Embryonic facial prominence (tissue), 1 donor: ENCODE results near the gene RAB3GAP2.
"Not testable (repeated sequence)": the region's sequence is repeated elsewhere in the genome, so short reads cannot be mapped to it uniquely, and the experiment has no call there.

Source experiments
- DNase-seq: peaks from one replicate; pipeline ENCODE4 v3.0.0-alpha.2; 2016; ENCODE audit errors: extremely low spot score

The RAB3GAP2 gene, protein sequence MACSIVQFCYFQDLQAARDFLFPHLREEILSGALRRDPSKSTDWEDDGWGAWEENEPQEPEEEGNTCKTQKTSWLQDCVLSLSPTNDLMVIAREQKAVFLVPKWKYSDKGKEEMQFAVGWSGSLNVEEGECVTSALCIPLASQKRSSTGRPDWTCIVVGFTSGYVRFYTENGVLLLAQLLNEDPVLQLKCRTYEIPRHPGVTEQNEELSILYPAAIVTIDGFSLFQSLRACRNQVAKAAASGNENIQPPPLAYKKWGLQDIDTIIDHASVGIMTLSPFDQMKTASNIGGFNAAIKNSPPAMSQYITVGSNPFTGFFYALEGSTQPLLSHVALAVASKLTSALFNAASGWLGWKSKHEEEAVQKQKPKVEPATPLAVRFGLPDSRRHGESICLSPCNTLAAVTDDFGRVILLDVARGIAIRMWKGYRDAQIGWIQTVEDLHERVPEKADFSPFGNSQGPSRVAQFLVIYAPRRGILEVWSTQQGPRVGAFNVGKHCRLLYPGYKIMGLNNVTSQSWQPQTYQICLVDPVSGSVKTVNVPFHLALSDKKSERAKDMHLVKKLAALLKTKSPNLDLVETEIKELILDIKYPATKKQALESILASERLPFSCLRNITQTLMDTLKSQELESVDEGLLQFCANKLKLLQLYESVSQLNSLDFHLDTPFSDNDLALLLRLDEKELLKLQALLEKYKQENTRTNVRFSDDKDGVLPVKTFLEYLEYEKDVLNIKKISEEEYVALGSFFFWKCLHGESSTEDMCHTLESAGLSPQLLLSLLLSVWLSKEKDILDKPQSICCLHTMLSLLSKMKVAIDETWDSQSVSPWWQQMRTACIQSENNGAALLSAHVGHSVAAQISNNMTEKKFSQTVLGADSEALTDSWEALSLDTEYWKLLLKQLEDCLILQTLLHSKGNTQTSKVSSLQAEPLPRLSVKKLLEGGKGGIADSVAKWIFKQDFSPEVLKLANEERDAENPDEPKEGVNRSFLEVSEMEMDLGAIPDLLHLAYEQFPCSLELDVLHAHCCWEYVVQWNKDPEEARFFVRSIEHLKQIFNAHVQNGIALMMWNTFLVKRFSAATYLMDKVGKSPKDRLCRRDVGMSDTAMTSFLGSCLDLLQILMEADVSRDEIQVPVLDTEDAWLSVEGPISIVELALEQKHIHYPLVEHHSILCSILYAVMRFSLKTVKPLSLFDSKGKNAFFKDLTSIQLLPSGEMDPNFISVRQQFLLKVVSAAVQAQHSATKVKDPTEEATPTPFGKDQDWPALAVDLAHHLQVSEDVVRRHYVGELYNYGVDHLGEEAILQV (N-terminal part only)

GRCh38 chr1:220272047-220272840, at the start of gene RAB3GAP2:
RAB3GAP2 (minus strand) TSS chr1:220272453; CDS start chr1:220272337, 116 bp downstream.
- DNase-seq, result peak; percentile 90

DNA sequence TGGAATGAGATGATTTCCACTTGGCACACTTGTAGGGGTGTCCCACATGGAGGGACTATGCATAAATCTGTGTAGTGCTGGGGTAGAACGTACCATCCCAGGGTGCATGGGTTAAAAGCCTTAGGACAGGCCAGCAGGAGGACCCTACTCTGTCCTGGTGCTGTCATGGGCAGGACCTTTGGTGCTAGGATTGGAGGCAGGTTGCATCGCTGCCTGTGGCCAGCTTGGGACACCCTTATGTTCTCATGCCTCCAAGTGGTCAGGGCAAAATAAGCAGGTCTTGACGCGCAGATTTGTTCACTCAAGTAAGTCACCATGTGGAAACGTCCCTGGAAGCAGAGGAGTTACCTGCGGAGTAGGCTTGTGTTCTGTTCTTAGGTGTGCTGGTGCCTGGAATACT, 49.5 kb upstream of the RAB3GAP2 start:
- no peak for DNase-seq

GRCh38 chr1:220320709-220321108, 48.5 kb upstream of the RAB3GAP2 start:
- DNase-seq, result no peak

DNA sequence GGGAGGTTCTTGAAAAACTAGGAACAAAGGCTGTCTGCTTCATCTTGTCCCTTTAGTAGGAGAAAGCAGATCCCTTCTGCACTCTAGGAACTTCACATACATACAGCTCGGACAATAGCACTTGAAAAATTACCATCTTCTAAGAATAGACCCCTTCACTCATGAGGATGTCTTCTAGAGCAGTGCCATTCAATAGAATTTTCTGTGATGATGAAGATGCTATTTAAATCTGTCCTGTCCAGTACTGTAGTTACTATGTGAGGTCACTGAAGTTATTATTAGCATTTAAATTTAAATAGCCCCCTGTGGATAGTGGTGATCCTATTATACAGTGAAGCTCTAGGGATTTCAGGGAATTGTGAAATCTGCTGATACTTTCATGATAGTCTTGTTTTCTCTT, 46.4 kb upstream of the RAB3GAP2 start:
- no peak for DNase-seq

GRCh38 chr1:220317161-220317560, 44.9 kb upstream of the RAB3GAP2 start:
- DNase-seq, result no peak

- DNase-seq, result no peak
These were observed 44.1 kb upstream of the RAB3GAP2 start for GRCh38 chr1:220316305-220316704.

- DNase-seq, result no peak
These were observed 43.0 kb upstream of the RAB3GAP2 start for GRCh38 chr1:220315070-220315839.

GRCh38 chr1:220313576-220313975, 41.3 kb upstream of the RAB3GAP2 start:
- no peak for DNase-seq

- not testable (repeated sequence) for DNase-seq
These were observed 37.9 kb upstream of the RAB3GAP2 start for GRCh38 chr1:220310147-220310546.

GRCh38 chr1:220307607-220308006, 35.4 kb upstream of the RAB3GAP2 start:
- DNase-seq, result no peak

- DNase-seq, result no peak
These were observed 34.1 kb upstream of the RAB3GAP2 start for GRCh38 chr1:220306339-220306738.

DNA sequence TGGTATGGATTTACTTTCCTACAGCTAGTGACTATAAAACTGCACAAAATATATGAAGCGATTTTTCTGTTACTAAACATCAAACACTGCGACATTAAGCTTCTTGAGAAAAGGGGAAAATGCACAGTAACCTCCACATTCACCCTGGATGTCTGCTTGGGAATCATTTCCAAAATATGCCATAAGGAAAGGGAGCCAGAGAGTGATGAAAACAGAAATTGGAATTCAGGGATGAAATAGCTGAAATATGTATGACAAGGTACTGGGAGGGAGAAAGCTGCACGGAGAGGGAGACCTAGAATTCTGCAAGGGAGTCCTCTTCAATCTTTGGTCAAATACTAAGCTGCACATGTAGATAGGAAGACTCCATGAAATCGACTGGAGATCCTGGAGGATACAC, 31.6 kb upstream of the RAB3GAP2 start:
- no peak for DNase-seq

GRCh38 chr1:220301630-220302029, 29.4 kb upstream of the RAB3GAP2 start:
- DNase-seq, result no peak

DNA sequence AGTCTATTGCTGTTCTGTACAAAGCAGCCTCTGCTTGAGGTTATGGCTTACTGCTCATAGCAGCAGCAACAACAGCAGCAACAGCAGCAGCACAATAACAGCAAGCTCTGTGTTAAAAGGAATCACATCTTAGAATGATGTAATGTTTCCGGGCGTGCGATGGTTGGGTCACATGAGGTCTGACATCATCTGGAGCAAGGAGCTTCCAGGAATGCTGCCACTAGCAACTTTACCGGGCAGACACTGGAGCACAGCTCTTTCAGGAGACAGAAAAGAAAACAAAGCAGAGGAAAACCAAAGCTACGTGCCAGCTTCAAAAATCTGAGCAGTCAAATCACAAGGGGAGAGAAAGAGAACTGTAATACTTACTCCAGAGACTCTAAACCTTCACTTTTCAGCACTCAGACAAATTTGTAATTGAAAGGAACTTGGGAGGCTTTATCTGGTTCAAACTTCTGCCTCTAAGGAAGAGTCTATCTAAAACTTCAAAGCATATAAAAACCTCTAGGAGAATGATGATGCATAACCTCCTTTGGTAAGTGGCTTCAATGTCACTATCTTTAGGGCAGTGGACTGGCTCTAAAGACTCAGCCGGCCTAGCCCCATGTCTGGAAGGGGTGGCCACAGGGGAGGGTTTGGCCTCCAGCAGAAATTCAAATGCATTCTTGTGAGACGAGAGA, 28.3 kb upstream of the RAB3GAP2 start:
- peak; percentile 72 for DNase-seq

- no peak for DNase-seq
These were observed 27.1 kb upstream of the RAB3GAP2 start for GRCh38 chr1:220299337-220299736.

GRCh38 chr1:220298470-220299205, 26.4 kb upstream of the RAB3GAP2 start:
- no peak for DNase-seq

DNA sequence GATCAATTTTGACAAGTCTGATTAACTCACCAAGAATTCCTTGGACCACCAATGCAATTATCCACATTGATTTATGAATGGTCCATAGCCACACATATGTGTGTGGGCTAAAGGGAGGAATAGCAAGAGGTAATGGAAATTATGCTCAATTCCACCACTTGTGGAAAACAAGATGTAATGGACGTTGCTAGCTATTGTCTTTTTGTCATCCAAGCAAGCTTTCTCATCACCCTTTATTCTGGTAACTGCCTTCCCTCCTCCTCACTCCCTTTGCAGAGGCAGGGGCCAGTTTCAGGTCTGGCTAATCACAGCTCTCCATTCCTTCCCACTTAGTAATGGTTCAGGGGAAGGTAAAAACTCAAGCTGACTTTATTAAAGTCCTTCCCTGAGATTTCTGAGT, 24.7 kb upstream of the RAB3GAP2 start:
- DNase-seq, result no peak

DNA sequence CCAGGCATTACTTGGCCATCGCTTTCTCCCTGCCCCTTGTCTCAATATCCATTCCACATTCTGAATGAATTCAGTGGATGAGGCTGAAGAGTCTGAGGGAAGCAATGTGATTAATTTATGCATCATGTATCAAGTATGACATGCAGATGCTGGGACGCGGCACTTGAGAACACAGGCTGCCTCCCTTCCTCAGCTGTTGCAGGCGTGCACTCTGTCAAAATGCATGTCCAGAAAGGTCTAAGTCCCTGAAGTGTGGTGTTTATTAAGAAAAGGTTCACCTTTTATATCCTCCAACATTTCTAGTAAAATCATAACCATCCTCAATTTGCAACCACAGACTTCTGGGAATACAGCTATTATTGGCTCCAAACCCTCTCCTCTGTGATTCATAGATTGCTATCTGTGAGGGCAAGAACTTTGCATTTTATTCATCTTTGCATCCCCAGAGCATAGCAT, 22.6 kb upstream of the RAB3GAP2 start:
- no peak for DNase-seq

GRCh38 chr1:220291580-220291979, 19.3 kb upstream of the RAB3GAP2 start:
- DNase-seq, result no peak
